Nephron progenitor cell (in vitro differentiated cells): ENCODE results near the gene ATP6V0C.
A peak's percentile ranks its signal among the peaks of the same experiment; 100 is the strongest.

Experiments used
- DNase-seq: peaks from one replicate; pipeline ENCODE4 v3.0.0; 2021
- H3K27ac Mint-ChIP-seq: 2 replicates; pipeline ENCODE4 v1.8.0; 2021; ENCODE audit warnings: mild to moderate bottlenecking, moderate library complexity, mixed read lengths
- H3K27me3 Mint-ChIP-seq: 2 replicates; pipeline ENCODE4 v1.8.0; 2021; ENCODE audit warnings: mild to moderate bottlenecking, low read depth, mixed read lengths; ENCODE audit not compliant: poor library complexity
- H3K36me3 Mint-ChIP-seq: 2 replicates; pipeline ENCODE4 v1.8.0; 2021; ENCODE audit warnings: low read depth, mixed read lengths
- H3K4me1 Mint-ChIP-seq: 2 replicates; pipeline ENCODE4 v1.8.0; 2021; ENCODE audit warnings: mixed read lengths
- H3K4me3 Mint-ChIP-seq: 2 replicates; pipeline ENCODE4 v1.8.0; 2021; ENCODE audit warnings: mild to moderate bottlenecking, moderate library complexity, mixed read lengths
- H3K9me3 Mint-ChIP-seq: 2 replicates; pipeline ENCODE4 v1.8.0; 2021; ENCODE audit warnings: mild to moderate bottlenecking, moderate library complexity, mixed read lengths
- CTCF ChIP-seq: fragments of 200-600 bp; sonication (generic); IDR thresholded peaks from 2 replicates; pipeline ENCODE4 v1.5.0; 2021; ENCODE audit warnings: antibody characterized with exemption

ATP6V0C gene

GRCh38 chr16:2471016-2471652, 42.6 kb upstream of the ATP6V0C start, which contains the start of gene NTN3:
NTN3 (plus strand) TSS chr16:2471297; CDS start chr16:2471702, 405 bp downstream.
- peak; percentile 83 for DNase-seq
- no peaks in the 10 kb centered on the region for H3K36me3 Mint-ChIP-seq
- no peaks in the 10 kb centered on the region for H3K9me3 Mint-ChIP-seq
- peaks cover 36% of the 10 kb centered on the region for H3K4me1 Mint-ChIP-seq
- H3K27me3 Mint-ChIP-seq, result peaks cover 5% of the 10 kb centered on the region
- H3K27ac Mint-ChIP-seq, result no peak within 1 kb of the TSS
- no peak for TF ChIP-seq CTCF
- peak within 1 kb of the TSS; percentile 50 for H3K4me3 Mint-ChIP-seq

- DNase-seq, result no peak
- H3K9me3 Mint-ChIP-seq, result no peaks in the 10 kb centered on the region
- peak overlapping the region; percentile 50 for H3K4me3 Mint-ChIP-seq
- H3K27ac Mint-ChIP-seq, result no peak overlapping the region
- no peaks in the 10 kb centered on the region for H3K36me3 Mint-ChIP-seq
- H3K27me3 Mint-ChIP-seq, result peaks cover 12% of the 10 kb centered on the region
- peaks cover 38% of the 10 kb centered on the region for H3K4me1 Mint-ChIP-seq
- no peak for TF ChIP-seq CTCF
Observed at GRCh38 chr16:2471653-2472487, 41.9 kb upstream of the ATP6V0C start.

DNA sequence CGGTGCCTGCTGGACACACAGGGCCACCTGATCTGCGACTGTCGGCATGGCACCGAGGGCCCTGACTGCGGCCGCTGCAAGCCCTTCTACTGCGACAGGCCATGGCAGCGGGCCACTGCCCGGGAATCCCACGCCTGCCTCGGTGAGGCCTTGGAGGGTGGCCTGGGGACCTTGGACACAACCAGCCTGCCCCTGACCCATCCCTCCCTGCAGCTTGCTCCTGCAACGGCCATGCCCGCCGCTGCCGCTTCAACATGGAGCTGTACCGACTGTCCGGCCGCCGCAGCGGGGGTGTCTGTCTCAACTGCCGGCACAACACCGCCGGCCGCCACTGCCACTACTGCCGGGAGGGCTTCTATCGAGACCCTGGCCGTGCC, 41.3 kb upstream of the ATP6V0C start:
- DNase-seq, result no peak
- Mint-ChIP-seq H3K4me3 (peak overlapping the region; percentile 71), H3K4me1 (peaks cover 40% of the 10 kb centered on the region), H3K27ac (no peak overlapping the region), H3K36me3 (no peaks in the 10 kb centered on the region), H3K9me3 (no peaks in the 10 kb centered on the region), H3K27me3 (peaks cover 19% of the 10 kb centered on the region)
- TF ChIP-seq CTCF, result no peak

GRCh38 chr16:2472885-2473445, 40.8 kb upstream of the ATP6V0C start:
- no peak for TF ChIP-seq CTCF
- no peak for DNase-seq
- Mint-ChIP-seq H3K36me3 (no peaks in the 10 kb centered on the region), H3K4me3 (peak overlapping the region; percentile 71), H3K9me3 (no peaks in the 10 kb centered on the region), H3K4me1 (peaks cover 45% of the 10 kb centered on the region), H3K27me3 (peaks cover 23% of the 10 kb centered on the region), H3K27ac (no peak overlapping the region)

- H3K27me3 Mint-ChIP-seq, result peaks cover 23% of the 10 kb centered on the region
- H3K27ac Mint-ChIP-seq, result no peak overlapping the region
- H3K36me3 Mint-ChIP-seq, result no peaks in the 10 kb centered on the region
- DNase-seq, result peak; percentile 67
- TF ChIP-seq CTCF, result no peak
- no peaks in the 10 kb centered on the region for H3K9me3 Mint-ChIP-seq
- peaks cover 42% of the 10 kb centered on the region for H3K4me1 Mint-ChIP-seq
- peak overlapping the region; percentile 71 for H3K4me3 Mint-ChIP-seq
Observed at GRCh38 chr16:2473446-2473926, 40.3 kb upstream of the ATP6V0C start.
